HG03575 (cell line): ENCODE measurements around the gene DERL2.
"Not testable (repeated sequence)": the region's sequence is repeated elsewhere in the genome, so short reads cannot be mapped to it uniquely, and the experiment has no call there.

Source experiments
- ATAC-seq: cut with Tn5 transposase; IDR thresholded peaks from one replicate; pipeline ENCODE4 v1.9.1; 2021; ENCODE audit not compliant: unreplicated experiment, insufficient number of reproducible peaks, low FRiP score; ENCODE audit errors: extremely low read depth

Gene DERL2

DNA sequence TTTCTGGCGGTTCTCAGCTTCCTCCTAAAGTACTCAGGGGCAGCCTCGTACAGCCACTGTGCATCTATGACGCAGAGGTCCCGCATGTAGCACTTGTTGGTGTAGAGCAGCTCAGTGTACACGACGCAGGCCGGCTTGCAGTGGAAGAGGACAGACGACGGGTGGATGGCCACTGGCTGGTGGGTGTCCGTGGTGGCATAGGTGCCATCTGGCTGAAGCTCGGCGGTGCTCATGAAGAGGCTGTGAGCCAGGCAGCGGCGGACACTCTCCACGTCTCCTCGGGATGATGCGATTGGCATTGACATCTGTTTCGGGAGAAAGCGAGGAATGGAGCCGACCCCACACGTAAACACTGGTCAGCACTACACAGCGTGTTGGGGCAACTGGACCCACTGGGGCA is 41.8 kb downstream of the DERL2 start:
- no peak for ATAC-seq

DNA sequence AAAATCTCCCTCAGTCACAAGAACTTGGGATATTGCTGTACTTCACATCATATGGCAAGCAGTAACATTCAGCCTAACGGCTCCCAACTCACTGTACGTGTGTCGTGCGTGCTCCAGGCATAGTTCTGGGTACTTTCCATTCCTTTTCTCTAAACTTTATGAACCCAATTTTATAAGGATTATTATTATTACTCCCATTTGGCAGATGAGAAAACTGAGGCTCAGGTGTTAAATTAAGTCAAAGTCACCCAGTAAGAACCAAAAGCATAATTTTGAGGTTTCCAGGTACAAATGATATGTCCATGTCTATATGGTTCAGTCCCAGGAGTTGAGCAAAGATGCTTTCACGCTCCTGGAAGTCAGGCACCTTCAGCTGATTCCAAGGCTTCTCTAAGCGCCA is 42.2 kb downstream of the DERL2 start:
- no peak for ATAC-seq

DNA sequence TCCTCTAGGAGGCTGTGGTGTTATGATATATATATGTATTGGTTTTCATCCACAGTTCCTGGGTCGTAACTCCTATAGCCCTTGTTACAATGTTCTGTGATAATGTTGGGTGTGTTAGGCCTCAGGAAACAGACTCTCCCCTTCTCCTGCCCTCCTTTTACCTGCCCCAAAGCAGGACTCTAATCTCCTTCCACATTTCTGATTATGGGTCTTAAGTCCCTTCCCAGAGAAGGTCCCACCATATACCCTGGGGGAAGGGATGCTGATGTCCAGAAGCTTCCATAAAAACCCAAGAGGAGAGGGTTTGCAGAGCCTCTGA is 46.6 kb downstream of the DERL2 start:
- ATAC-seq: no peak

DNA sequence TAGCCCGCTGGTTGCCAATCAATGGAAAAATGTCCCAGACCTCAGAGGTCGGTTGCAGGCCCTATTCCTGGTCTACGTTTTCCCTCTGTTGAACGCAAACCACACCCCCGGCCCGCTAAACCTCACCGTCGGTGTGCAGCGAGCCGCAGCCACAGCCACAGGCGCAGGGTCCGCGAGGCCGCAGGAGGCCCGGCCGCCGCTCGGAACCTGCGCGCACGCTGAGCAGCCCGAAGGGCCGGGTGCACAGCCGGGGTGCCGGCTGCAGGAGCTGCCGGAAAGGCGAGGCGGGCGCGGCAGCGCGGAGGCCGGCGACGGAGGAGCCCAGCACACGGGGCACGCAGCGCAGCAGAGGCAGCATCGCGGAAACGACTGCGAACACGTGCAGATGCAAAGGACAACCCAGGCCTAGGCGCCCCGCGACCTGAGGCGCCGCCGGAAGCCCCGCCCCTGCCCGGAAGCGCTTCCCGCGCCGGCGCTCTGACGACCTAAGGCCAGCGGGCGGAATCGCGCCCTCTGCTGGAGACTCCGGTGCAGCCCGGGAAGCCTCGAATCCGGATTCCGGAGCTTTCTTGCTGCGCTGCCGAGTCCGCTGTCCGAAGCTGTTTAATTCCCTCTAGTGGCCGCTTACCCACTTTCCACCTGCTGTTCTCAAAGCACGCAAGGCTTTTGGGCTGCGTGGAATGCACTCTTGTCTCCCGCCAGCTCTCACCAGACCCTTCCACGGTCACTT is 47.1 kb downstream of the DERL2 start, which contains the start of gene C1QBP:
C1QBP (minus strand) TSS at position 440 of the 730 bp plus-strand sequence; CDS start at position 358, 82 bp downstream.
- no peak for ATAC-seq

DNA sequence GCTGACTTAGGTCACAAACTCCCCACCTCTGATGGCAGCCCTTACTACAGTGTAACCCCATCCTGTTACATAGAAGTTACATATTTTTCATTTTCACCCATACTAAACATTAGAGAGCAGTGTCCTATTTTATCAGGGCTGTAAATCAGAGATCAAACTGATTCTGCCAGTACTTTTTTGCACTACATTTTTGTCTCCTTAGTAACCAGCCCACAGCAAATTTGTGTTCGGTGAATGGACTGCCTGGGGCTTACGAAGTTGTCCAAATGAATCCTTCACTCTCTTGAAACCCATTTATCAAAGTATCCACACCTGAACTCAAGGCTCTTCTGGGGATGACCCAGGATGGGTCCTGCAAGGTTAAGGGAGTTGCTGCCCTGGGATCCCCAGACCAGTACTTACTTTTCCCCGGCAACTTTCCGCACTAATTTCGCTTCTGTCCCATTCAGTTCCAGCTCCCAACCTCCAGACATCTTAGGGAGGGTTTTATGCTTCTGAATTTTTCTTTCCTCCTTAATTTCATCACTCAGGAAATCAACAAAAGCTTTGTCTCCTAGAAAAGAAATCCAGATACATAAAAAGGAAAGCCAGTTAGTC is 48.2 kb downstream of the DERL2 start:
- no peak for ATAC-seq

DNA sequence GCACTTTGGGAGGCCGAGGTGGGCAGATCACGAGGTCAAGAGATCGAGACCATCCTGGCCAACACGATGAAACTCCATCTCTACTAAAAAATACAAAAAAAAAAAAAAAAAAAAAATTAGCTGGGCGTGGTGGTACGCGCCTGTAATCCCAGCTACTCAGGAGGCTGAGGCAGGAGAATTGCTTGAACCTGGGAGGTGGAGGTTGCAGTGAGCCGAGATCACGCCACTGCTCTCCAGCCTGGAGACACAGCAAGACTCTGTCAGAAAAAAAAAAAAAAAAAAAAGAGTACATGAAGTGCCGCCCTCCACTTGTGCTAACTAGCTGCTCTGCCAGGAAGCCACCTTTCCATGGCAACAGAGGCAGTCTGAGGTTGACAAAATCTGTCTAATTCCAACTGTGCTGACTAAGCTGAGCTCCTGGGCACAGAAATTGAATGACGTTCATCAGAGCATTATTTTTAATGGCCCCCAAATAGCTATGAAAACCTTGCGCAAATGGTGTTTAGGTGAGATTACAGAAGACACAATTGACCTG is 50.1 kb downstream of the DERL2 start:
- not testable (repeated sequence) for ATAC-seq

DNA sequence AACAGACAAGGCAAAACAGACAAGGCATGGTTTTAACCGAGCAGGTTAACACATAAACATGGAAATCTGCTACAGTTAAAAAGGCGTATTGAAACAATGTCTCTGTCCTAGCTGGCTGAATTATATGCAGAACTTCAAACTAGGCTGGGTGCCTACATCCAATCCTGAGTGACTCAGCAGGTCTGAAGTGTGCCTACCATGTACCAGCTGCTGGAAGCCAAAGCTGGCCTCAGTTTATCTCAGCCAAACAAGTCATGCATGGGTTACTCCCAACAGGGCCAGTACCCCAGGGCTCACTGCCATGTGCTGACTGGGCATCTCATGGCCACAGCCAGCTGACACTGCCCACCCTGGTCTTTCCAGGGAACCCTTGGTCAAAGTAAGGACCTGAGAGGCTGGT is 51.0 kb downstream of the DERL2 start:
- ATAC-seq: no peak

DNA sequence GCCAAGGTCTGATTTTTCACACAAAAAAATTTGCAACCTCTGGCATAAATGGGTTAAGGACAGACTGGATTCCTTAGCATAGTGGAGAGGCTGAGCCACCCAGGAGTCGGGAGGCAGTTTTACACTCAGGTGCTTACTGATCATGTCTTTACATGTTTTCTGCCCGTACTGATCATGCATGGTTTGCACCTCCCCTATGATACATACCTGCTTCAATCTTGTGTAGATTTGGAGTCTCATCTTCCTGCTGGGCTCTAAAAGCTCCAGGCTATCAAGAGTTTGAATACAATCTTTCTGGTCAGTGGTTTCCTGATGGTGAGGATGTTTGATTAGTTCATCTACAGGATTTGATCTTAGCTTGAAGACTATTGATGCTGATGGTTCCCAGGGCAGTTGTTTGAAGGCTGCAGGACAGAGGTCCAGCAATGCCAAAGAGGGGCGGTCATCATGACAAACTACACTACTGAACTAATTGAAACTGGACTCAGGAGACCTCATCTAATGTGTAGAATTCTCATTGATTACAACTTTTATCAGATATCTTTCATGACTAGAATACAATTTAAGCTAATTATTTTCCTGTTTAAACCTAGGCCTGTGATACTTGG is 53.9 kb downstream of the DERL2 start:
- ATAC-seq: no peak

DNA sequence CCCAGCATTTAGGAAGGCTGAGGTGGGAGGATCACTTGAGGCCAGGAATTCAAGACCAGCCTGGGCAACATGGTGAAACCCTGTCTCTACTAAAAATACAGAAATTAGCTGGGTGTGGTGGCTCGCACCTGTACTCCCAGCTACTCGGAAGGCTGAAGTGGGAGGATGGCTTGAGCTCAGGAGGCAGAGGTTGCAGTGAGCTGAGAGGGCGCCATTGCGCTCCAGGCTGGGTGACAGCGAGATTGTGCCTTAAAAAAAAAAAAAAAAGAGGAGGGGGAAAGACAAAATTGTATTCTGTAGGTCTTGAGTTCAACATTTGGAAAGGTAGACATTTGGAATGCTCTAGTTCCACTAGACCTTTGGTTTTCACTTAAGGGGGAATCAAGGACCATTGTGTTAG is 54.7 kb downstream of the DERL2 start:
- ATAC-seq: not testable (repeated sequence)

DNA sequence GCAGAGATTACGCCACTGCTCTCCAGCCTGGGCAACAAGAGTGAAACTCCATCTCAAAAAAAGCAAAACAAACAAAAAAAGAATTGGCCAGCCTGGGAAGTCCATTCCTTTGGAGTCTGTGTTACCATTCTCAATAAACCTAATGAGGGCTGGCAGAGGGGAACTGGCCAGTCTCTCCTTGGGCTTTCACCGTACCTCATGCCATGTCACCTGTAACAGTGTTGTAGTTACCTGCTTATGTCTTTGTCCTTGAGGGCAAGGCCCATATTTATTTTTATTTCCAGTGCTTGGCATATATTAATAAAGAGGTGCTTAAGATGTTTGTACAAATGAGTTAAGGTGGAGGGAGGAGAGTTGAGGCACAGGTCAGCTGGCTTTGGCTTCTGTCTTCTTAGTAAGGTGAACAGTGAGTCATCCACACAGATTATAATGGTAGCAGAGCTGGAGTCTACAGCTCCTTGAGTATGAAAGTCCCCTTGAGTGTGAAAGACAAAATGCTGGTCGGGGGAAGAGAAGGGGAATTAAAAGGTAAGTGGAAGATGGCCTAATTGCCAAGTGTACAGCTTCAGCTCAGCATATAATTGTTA is 55.5 kb downstream of the DERL2 start:
- ATAC-seq: no peak

DNA sequence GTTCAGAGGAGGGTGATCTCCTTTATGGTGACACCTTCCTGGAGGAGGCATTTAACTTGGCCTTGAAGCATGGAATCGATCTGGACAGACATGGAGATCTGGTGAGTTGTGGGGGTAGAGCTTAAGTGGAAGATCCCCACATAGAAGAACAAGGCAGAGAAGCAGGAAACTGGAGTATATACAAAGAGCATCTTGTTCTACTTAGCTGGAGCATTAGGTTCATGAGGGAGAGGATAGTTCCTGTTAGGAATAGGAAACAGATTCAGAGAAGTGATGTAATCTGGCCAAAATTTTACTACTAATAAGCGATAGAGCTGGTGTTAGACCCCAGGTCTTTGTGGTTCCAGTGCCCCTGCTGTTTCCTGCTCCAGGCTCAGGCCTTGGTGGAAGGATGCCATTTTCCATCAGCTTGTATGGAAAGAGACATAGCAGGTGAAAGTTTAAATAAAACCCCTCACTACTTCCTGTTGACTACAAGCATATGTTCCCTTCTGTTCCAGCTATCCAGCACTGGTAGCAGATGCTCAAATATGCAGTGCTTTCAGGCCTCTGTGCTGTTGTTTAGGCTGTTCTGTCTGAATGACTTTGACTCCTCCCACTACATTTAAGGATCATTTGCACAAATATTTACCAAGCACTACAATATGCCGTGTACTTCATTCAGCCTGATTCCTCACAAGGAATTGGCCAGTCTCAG is 56.6 kb downstream of the DERL2 start:
- no peak for ATAC-seq

DNA sequence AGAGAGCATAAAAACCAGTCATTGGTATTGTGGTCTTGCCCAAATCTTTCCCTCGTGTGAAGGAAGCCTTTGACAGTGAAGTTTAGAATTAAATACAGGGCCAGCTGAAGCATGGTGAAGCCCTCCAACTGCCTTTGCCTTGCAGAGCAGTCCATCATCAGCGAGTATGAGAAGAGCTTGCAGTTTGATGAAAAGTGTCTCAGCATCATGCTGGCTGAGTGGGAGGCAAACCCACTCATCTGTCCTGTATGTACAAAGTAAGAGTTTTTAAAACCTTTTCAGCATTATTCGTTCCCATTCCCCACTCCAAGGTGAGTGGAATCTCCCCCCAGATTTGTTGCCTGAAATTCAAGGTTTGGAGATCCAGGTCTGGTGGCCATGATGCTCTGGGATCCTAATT is 60.2 kb downstream of the DERL2 start:
- no peak for ATAC-seq

DNA sequence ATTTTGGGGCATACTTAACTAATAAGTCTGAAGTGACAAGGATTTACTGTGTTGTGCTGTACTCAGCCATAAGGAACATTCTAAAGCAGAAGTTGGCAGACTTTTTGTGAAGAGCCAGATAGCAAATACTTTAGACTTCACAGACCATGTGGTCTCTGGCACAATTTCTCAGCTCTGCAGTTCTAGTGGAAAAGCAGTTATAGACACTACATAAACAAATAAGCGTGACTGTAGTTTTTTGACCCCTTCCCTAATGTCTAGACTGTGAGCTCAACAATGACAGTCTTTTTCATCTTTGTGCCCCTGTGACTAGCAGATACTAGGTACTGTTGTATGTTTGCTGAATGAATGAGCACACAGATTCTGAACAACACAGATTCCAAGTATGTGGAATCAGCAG is 61.1 kb downstream of the DERL2 start:
- no peak for ATAC-seq

DNA sequence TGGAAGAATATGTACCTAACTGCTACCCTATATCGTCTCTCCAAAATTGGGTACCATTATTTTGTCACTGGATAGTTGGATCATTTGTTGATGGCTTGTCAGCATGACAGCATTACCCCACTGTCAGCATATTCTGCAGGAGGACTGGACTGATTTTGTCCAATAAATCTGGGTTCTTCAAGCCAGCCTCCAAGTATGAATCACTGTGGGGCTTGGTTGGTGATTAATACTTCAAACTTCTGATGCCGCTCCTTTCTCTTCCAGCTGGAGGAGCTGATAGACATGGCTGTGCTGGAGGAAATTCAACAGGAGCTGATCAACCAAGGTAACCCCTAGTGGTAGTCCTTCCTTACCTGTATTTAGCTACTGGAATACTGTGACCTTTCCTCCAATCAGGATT is 63.5 kb downstream of the DERL2 start:
- ATAC-seq: no peak
